Activated CD4-positive, alpha-beta T cell treated with anti-CD3 and anti-CD28 coated beads, Interleukin-2, Interleukin-4, amounts not matched to agents 100 ng/mL and 50 ng/mL, durations not matched to agents 16 hours and 8 hours (primary cell): ENCODE data around the gene TRAPPC4.
"Not testable (repeated sequence)": the region's sequence is repeated elsewhere in the genome, so short reads cannot be mapped to it uniquely, and the experiment has no call there.

Source experiments
- DNase-seq: peaks from one replicate; pipeline ENCODE4 v3.0.0-alpha.2; 2020; ENCODE audit warnings: low spot score

TRAPPC4 gene

DNA sequence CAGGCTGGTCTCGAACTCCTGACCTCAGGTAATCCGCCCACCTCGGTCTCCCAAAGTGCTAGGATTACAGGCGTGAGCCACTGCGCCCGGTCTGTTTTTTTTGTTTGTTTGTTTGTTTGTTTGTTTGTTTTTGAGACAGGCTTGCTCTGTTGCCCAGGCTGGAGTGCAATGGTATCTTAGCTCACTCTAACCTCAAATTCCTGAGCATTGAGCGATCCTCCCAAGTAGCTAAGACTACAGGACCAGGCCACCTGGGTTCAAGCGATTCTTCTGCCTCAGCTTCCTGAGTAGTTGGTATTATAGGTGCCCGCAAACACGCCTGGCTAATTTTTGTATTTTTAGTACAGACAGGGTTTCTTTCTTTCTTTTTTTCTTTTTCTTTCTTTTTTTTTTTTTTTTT is 14.9 kb downstream of the TRAPPC4 start:
- DNase-seq = not testable (repeated sequence)

DNA sequence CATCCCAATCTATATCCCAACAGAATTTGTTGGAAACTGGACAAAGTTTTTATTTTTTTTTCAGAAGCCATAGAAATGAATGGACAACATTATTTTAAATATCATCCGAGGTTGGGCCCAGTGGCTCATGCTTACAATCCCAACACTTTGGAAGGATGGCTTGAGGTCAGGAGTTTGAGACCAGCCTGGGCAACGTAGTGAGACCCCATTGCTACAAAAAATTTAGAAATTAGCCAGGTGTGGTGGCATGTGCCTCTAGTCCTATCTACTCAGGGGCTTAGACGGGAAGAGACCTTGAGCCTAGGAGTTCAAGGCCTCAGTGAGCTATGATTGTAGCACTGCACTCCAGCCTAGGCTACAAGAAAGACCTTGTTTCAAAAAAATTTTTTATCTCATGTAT is 16.2 kb downstream of the TRAPPC4 start:
- DNase-seq = no peak

DNA sequence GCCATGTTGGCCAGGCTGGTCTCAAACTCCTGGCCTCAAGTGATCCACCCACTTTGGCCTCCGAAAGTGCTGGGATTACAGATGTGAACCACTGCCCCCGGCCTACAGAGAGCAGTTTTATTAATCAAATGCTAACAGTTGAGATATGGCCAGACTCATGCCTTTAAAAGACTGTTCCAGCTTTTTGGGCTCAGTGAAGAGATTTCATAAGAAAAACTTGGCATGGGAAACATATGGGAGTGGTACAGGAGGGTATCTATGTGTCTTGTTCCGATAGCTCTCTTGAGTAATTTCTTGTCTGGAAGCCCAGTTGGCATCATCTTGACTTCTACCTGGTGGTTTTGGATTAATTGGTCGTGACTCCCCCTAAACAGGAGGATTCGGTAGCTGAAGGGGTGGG is 20.3 kb downstream of the TRAPPC4 start:
- no peak for DNase-seq

DNA sequence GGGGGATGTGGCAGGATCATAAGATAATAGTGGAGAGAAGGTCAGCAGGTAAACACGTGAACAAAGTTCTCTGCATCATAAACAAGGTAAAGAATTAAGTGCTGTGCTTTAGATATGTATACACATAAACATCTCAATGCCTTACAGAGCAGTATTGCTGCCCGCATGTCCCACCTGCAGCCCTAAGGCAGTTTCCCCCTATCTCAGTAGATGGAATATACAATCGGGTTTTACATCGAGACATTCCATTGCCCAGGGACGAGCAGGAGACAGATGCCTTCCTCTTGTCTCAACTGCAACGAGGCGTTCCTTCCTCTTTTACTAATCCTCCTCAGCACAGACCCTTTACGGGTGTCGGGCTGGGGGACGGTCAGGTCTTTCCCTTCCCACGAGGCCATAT is 20.9 kb downstream of the TRAPPC4 start:
- not testable (repeated sequence) for DNase-seq

DNA sequence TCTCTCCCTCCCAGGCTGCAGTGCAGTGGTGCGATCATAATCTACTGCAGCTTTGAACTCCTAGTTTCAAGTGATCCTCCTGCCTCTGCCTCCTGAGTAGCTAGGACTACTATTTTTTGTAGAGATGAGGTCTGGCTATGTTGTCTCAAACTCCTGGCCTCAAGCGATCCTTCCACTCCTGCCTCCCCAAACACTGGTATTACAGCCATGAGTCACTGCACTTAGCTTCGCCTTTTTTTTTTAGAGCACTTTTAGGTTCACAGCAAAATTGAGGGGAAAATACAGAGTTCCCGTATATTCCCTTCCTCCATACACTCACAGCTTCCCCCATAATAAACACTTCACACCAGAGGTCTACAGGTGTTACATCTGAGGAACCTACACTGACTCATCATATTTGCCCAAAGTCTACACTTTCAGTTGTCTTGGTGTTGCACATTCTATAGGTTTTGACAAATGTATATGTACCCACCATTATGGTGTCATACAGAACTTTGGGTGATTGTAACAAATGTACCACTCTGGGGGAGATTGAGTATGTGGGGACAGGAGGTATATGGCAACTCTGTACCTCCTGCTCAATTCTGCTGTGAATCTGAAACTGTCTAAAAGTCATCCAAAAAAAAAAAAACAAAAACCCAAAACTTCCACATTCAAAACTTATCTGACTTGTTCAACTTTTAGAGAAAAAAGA is 23.4 kb downstream of the TRAPPC4 start:
- DNase-seq = no peak

DNA sequence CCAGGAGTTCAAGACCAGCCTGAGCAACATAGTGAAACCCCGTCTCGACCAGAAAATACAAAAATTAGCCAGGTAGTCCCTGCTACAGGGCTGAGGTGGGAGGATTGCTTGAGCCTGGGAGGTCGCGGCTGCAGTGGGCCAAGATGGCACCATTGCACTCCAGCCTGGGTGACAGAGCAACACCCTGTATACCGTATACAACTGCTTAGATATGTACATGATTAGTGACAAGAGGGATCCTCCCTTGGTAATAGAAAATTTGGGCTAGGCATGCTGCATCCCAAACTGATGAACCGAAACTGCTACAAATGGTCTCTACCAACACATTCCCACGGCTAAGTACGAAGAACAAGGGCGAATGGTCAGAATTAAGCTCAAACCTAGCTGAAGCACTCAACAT is 24.4 kb downstream of the TRAPPC4 start:
- no peak for DNase-seq

DNA sequence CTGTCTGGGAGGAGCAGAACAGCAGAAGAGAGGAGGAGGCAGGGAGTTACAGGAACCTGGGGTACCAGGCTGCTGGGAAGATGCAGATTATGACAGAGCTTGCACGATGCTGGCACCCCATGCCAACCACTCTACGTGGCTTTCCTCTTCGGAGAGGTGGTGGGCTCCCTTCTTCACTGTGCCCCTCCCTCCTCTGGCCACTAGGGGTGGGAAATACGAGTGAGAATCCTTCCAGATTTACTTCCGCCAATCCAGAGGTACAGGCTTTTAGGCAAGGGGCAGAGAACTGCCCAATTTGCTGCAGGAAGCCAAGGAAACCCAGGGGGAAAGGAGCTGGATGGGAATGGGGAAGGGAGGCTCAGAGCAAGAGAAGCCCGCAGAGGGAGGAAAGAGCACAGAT is 26.1 kb downstream of the TRAPPC4 start:
- DNase-seq = no peak

DNA sequence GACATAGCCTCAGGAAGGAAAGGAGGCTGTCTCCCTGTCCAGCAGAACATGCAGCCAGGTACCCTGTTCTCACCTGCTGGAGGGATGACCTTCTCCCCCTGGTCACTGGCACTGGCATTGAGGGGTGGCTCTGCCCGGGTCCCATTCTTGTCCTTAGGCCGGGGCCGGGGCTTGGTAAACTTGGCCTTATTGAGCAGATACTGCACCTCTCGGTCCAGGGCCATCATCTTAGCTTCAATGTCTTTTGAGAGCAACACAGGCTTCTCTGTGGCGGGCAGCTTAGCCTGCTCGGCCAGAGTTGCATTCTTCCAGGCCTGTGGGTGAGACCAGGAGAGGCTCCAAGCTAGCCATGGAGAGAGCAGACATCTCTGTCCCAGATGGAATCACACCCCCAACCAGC is 27.9 kb downstream of the TRAPPC4 start:
- no peak for DNase-seq

DNA sequence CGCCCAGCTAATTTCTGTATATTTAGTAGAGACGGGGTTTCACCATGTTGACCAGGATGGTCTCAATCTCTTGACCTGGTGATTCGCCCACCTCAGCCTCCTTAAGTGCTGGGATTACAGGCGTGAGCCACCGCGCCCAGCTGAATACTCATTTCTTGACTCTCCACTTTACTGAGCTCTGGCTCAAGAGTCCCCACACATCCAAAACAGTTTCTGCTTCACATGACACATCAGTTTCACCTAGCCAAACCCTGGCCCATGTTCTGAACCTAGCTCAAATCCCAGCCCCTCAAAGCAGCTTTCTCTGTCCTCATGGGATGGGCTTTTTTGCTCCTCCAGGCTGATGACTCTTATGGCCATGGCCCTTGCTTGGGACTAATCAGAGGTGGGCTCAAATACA is 28.6 kb downstream of the TRAPPC4 start:
- DNase-seq = no peak

DNA sequence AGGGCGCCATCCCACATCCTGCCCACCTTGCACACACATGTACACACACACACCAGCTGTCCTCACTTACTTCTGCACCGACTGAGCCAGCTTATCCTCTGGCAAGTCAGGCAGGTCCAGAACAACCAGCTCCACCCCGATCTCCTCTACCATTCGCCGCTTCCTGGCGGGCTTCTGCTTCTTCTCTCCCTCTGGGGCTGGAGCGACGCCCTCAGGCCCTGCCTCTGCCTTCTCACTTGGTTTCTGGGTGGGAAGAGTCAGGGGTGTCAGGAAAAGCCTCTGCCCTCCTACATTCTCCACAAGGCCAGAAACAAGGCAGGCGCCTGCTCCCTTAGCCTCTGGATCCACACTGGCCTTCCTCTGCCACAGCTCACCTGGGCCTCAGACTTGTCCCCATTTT is 30.1 kb downstream of the TRAPPC4 start:
- DNase-seq = no peak

DNA sequence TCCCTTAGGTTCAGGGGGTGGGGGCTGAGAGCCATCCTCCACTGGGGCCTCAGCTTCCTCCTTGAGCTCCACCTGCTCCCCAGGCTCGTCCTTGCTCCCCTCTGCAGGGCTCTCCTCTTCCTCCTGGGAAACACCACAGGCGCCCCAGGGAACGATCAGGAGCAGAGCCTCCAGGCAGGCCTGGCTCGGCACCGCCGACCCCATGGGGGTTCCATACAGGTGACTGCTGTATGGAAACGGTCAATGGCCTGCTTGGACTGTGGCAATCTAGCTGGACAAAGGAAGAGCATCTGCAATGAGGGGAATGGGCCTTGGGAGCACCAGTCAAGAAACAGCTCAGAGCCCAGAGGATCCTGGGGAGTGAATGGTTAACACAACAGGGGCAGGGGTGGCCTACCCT is 30.5 kb downstream of the TRAPPC4 start:
- DNase-seq = no peak

DNA sequence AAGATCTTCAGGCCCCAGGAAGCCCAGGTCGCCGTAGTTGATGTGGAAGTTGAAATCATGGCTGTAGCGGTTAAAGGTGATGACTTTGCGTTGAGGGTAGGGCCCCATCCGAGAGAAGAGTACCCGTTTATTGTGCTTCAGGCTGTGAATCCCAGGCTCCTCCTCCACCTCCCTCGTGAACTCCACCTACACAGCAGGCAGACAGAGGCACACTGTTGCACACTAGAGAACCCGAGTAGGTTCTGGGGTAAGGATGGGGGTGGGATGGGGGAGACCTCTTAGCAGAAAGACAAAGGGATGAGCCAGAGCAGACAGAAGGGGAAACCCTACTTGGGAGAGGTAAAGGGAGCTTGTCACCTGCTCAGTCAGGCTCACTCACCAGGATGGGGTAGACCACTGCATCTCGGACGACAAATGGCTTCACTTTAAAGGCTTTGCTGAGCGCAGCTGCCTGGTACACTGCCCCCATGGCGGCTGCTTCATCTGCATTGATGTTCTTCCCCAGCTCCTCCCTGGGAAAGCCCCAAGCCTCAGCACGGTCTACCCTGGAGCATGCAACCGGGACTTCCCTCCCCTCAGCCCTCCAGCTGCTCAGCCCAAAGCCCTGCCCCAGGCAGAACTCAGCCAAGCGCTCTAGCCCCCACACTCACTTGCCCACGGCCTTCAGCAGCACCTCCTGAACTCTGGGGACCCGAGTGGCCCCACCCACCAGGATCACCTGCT is 33.0 kb downstream of the TRAPPC4 start:
- DNase-seq = no peak

DNA sequence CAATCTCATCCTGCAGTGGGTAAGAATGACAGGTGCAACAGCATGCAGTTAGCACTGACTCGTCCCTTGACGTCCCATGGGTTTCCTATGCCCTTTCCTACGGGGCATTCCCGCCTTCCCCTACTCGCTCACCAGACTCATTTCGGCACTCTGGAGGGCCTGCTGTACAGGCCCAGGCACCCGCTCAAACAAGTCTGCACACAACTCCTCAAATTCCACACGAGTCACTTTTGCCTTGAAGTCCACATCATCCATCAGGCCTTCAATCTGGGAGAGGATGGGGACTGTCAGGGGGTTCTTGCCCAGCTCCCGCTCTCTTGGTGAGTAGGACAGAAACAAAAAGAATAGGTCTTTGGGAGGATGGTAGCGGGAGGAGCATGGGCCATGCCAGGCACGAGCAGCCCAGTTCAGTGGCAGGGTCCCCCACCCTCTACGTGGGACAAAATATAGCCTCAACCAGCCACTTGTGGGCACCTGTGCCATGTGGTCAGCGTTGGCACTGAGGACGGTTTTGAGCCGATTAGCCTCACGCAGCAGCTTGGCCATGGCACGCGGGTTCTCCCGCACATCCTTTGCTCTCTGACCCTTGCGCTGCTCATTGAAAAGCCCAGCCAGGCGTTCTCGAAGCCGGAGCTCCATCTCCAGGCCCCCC is 33.7 kb downstream of the TRAPPC4 start:
- no peak for DNase-seq

DNA sequence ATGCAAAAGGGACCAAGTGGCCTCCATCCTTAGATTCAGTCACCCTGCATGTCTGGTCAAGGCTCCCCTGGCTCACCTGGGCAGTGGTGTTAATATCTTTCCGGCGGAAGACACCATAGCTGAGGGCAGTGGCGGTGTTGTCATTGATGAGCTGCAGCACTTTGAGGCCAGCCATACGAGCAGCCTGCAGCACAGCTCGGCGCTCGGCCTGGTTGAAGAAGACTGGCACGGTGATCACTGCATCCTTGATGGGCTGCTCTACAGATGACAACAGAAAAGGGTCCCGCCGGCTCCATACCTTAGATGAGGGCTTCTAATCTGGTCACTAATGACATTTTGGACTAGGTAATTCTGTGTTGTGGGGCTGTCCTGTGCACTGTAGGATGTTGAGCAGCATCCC is 35.9 kb downstream of the TRAPPC4 start:
- no peak for DNase-seq

DNA sequence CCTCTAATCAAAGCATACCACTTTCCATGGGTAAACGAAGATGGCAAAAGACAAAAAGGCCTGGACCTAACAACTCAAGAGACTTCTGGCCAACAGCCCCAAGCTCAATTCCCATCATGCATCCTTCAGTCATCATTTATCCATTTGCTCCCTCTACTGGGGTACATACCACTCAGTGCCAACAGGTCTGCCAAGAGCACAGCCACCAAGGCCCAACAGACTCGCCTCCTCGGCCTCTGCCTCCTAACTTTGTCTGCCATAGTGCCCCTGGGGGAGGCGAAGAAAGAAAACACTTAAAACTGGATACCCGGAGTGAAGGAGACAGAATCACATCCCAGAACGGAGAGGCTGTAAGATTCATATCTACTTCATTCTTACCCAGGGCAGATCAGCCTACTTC is 37.3 kb downstream of the TRAPPC4 start:
- DNase-seq = peak; percentile 45

DNA sequence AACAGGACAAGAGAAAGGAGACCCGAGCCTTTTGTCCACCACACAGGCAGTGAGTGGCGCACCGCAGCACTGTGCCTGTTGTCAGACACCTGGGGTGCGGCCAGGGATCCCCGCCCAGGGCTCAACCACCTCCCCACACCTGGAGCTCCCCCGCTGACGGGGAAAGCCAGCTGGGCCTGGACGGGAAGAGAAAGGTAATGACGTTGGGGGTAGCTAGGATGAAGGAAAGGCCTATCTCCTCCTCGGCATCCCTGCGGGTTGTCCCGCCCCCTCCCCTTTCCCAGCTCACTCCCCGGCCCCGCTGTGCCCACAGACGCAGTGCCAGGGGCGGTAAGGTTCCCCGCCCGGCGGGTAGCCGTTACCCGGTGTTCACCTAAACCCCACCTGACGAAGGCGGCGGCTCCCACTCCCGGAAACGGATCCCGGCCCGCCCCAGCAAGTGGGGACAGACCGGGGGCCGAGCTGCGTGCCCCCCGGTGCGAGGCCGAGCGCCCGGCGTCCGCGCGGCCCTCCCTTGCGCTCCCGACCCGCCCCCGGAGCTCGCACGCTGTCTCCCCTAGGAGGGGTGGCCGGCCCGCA is 37.9 kb downstream of the TRAPPC4 start:
- no peak for DNase-seq

DNA sequence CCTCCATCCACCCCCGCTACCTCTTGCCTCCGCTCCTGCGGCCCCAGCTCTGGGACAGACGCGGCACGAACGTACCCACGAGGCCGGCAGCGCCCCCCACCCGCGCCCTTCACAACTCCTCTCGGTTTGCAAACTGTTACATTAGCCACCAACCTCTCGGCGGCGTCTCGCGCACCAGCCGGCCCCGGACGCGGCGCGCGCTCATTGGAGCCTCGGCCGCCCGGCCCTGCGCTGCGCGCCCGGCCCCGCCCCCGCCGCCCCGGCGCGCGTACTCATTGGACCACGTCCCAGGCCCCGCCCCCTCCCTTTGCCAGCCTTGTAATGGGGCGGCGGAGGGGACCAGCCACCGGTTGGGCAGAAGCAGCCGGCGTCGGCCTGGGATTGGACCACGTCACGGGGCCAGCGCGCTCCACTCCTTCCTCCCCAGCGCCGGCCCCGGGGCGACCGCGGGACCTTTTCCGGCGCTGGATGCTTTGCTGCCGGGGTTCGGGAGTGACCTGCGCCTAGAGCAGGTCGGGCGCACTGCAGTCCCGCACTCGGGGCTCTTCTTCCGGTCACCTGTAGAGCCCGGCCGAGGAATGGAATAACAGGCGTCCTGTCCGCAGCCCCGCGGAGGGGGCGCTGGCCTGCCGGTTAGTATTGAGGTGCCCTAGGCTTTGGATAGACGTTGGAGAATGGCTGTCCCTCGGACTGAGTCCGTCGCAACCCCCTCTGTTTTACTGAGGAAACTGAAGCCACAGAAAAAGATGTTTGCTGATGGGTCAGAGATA is 38.6 kb downstream of the TRAPPC4 start, which contains the start of gene HYOU1:
HYOU1 (minus strand) TSS at position 206 of the 770 bp plus-strand sequence. CDS start 1,045 bp downstream, outside the sequence.
- peak; percentile 99 for DNase-seq

DNA sequence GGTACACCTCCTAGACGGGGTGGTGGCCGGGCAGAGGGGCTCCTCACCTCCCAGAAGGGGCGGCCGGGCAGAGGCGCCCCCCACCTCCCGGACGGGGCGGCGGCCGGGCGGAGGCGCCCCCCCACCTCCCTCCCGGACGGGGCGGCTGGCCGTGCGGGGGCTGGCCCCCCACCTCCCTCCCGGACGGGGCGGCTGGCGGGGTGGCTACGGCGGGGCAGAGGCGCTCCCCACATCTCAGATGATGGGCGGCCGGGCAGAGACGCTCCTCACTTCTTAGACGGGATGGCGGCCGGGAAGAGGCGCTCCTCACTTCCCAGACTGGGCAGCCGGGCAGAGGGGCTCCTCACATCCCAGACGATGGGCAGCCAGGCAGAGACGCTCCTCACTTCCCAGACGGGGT is 40.6 kb downstream of the TRAPPC4 start:
- DNase-seq = not testable (repeated sequence)

DNA sequence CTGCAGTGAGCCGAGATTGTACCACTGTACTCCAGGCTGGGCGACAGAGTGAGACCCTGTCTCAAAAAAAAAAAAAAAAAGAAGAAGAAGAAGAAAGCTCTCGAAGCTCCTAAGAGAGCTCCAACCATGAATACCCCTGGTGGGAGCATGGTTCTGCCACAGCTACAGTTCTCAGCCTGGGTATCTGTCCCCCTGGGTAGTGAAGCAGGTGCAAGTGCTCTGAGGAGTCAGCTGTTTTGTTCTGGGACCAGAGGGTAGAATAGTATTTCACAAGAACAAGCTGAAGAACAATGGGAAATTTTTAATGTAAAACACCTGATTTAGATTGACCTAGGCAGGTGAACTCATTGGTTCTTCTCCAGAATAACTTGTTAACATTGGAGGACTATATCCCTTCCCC is 42.7 kb downstream of the TRAPPC4 start:
- DNase-seq = no peak

DNA sequence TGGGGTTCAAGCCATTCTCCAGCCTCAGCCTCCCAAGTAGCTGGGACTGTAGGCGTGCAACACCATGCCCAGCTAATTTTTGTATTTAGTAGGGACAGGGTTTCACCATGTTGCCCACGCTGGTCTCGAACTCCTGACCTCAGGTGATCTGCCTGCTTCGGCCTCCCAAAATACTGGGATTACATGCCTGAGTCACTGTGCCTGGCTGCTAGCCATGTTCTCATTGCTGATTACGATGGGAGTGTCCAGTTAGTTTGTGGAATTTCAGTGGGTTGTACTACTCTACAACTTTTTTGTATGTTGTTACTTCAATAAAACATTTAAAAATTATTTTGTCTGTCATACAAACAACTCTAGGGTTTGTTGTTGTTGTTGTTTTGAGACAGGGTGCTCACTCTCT is 44.2 kb downstream of the TRAPPC4 start:
- no peak for DNase-seq

DNA sequence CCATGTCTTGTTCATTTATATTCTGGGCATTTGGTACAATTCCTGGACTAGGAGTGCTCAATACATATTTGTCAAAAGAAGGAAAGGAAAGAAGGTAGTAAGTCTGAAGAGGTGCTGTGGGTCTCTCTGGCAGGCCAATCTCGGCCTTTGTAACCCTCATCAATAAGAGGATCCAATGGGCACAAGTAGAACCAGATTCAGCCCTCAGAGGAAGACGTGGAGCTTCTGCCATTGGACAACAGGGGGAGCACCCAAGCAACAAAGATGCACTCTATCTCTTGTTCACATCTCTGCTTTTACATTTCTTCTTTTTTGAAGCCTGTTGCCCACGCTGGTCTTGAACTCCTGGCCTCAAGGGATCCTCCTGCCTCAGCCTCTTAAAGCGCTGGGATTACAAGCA is 46.8 kb downstream of the TRAPPC4 start:
- peak; percentile 59 for DNase-seq
